Nephron (organoid): ENCODE results near the gene FCAMR.

ENCODE experiments used
- H3K27ac Mint-ChIP-seq, 3 experiments: 2 replicates each; pipeline ENCODE4 v1.8.0; 2020; ENCODE audit warnings: mixed read lengths in 3 of 3, mild to moderate bottlenecking in 2 of 3, moderate library complexity in 1 of 3
- H3K27me3 Mint-ChIP-seq: 2 replicates; pipeline ENCODE4 v1.8.0; 2021; ENCODE audit warnings: low read depth, mild to moderate bottlenecking, moderate library complexity, mixed read lengths
- H3K36me3 Mint-ChIP-seq: 2 replicates; pipeline ENCODE4 v1.8.0; 2020; ENCODE audit warnings: low read depth, mixed read lengths
- H3K4me1 Mint-ChIP-seq: 2 replicates; pipeline ENCODE4 v1.8.0; 2020; ENCODE audit warnings: mixed read lengths
- H3K4me3 Mint-ChIP-seq, 3 experiments: 2 replicates each; pipeline ENCODE4 v1.8.0; 2020; ENCODE audit warnings: mild to moderate bottlenecking in 3 of 3, mixed read lengths in 3 of 3, moderate library complexity in 2 of 3
- H3K9me3 Mint-ChIP-seq: 2 replicates; pipeline ENCODE4 v1.8.0; 2020; ENCODE audit warnings: mixed read lengths
- CTCF ChIP-seq, 3 experiments: fragments of 200-600 bp; sonication (generic); IDR thresholded peaks; one replicate each; pipeline ENCODE4 v1.5.0; 2021; ENCODE audit warnings: antibody characterized with exemption in 3 of 3; ENCODE audit not compliant: unreplicated experiment in 3 of 3

FCAMR gene

GRCh38 chr1:206992790-206993189, 22.5 kb upstream of the FCAMR start:
- Mint-ChIP-seq H3K27ac (peak overlapping the region; percentile 71 to 96 (median 81)), H3K36me3 (no peaks in the 10 kb centered on the region), H3K4me3 (no peak overlapping the region)

GRCh38 chr1:206987873-206988272, 17.6 kb upstream of the FCAMR start:
- no peak overlapping the region for H3K27ac Mint-ChIP-seq
- H3K27me3 Mint-ChIP-seq, result peaks cover 25% of the 10 kb centered on the region
- TF ChIP-seq CTCF (IDR thresholded peaks at IDR 0.05; ENCODE audit: unreplicated experiment in 3 of 3), result no peak
- no peak overlapping the region for H3K4me3 Mint-ChIP-seq
- H3K9me3 Mint-ChIP-seq, result no peaks in the 10 kb centered on the region
- no peaks in the 10 kb centered on the region for H3K36me3 Mint-ChIP-seq
- no peaks in the 10 kb centered on the region for H3K4me1 Mint-ChIP-seq

More at GRCh38 chr1:206992790-206993189, 22.5 kb upstream of the FCAMR start:
- TF ChIP-seq CTCF (IDR thresholded peaks at IDR 0.05; ENCODE audit: unreplicated experiment in 3 of 3), result no peak
- Mint-ChIP-seq H3K27me3 (peaks cover 6% of the 10 kb centered on the region), H3K4me1 (no peaks in the 10 kb centered on the region), H3K9me3 (no peaks in the 10 kb centered on the region)

- H3K27ac Mint-ChIP-seq, result no peak overlapping the region
- no peaks in the 10 kb centered on the region for H3K9me3 Mint-ChIP-seq
- H3K36me3 Mint-ChIP-seq, result no peaks in the 10 kb centered on the region
- TF ChIP-seq CTCF (IDR thresholded peaks at IDR 0.05; ENCODE audit: unreplicated experiment in 3 of 3), result no peak
- H3K4me1 Mint-ChIP-seq, result no peaks in the 10 kb centered on the region
- peaks cover 30% of the 10 kb centered on the region for H3K27me3 Mint-ChIP-seq
- no peak overlapping the region for H3K4me3 Mint-ChIP-seq
Observed at GRCh38 chr1:206986885-206987284, 16.6 kb upstream of the FCAMR start.

GRCh38 chr1:206986402-206986801, 16.1 kb upstream of the FCAMR start:
- H3K27ac Mint-ChIP-seq, result no peak overlapping the region
- no peak for TF ChIP-seq CTCF (IDR thresholded peaks at IDR 0.05; ENCODE audit: unreplicated experiment in 3 of 3)
- no peaks in the 10 kb centered on the region for H3K4me1 Mint-ChIP-seq
- H3K27me3 Mint-ChIP-seq, result peaks cover 31% of the 10 kb centered on the region
- H3K9me3 Mint-ChIP-seq, result no peaks in the 10 kb centered on the region
- H3K36me3 Mint-ChIP-seq, result no peaks in the 10 kb centered on the region
- H3K4me3 Mint-ChIP-seq, result no peak overlapping the region

- H3K9me3 Mint-ChIP-seq, result no peaks in the 10 kb centered on the region
- H3K27ac Mint-ChIP-seq, result no peak overlapping the region
- H3K27me3 Mint-ChIP-seq, result peaks cover 31% of the 10 kb centered on the region
- TF ChIP-seq CTCF (IDR thresholded peaks at IDR 0.05; ENCODE audit: unreplicated experiment in 3 of 3), result no peak
- H3K4me1 Mint-ChIP-seq, result no peaks in the 10 kb centered on the region
- H3K4me3 Mint-ChIP-seq, result no peak overlapping the region
- H3K36me3 Mint-ChIP-seq, result no peaks in the 10 kb centered on the region
Observed at GRCh38 chr1:206985162-206985749, 15.0 kb upstream of the FCAMR start.

GRCh38 chr1:206982216-206982615, 12.0 kb upstream of the FCAMR start:
- Mint-ChIP-seq H3K9me3 (no peaks in the 10 kb centered on the region), H3K36me3 (no peaks in the 10 kb centered on the region), H3K27me3 (peaks cover 35% of the 10 kb centered on the region), H3K4me1 (no peaks in the 10 kb centered on the region), H3K27ac (no peak overlapping the region), H3K4me3 (no peak overlapping the region)
- TF ChIP-seq CTCF (IDR thresholded peaks at IDR 0.05; ENCODE audit: unreplicated experiment in 3 of 3), result peak; percentile 68 to 72 (median 71)
